HCT116 (cell line): ENCODE data around the gene OLFML2B. TPM values are rescaled to one million over a fixed set of nuclear protein-coding genes. Genes with fewer than 3 reads are reported as not detected.

Experiments used
- ATAC-seq: fragments of 200-7000 bp; cut with Tn5 transposase; 2 replicates; pipeline ENCODE4 v1.9.1; 2020; ENCODE audit warnings: mild to moderate bottlenecking, moderate library complexity
- BruUV-seq: library from RNA; stranded (reverse); fragments of 400-500 nt; replicated peaks from 2 replicates; lab custom pipeline; 2021; lab: Mats Ljungman, UMichigan
- CTCF ChIA-PET: fragments of 300-600 bp; sonication (Branson Sonifier 250); formaldehyde crosslinking; loops from one replicate; lab custom pipeline; 2021; ENCODE audit warnings: antibody characterized with exemption; lab: Charles Lee
- POLR2A ChIA-PET: fragments of 300-600, 350-600 bp; sonication (Branson Sonifier 250); formaldehyde crosslinking; loops from one replicate; lab custom pipeline; 2021; ENCODE audit warnings: antibody characterized with exemption; lab: Charles Lee
- RAD21 ChIA-PET, 2 experiments: fragments of 300-600 bp; sonication (Branson Sonifier 250); formaldehyde crosslinking; loops; one replicate each; lab custom pipeline; 2023; ENCODE audit warnings: low total read pairs in 2 of 2; ENCODE audit not compliant: uncharacterized antibody in 2 of 2, unreplicated experiment in 2 of 2, low non-redundant PET in 1 of 2; lab: Charles Lee
- DNase-seq: peaks from one replicate; pipeline ENCODE4 v3.0.0-alpha.2; 2010; ENCODE audit warnings: low read depth, low spot score
- H2AFZ ChIP-seq: fragments of 200-600 bp; shearing (Covaris generic), sonication (generic); 2 replicates; pipeline ENCODE4 v1.6.1; 2017; ENCODE audit warnings: low read depth, mixed run types, mixed read lengths, antibody characterized with exemption, low read length; ENCODE audit not compliant: poor library complexity, severe bottlenecking
- H3K27ac ChIP-seq: 2 replicates; pipeline ENCODE4 v1.5.1; 2012; ENCODE audit warnings: low read depth, low read length
- H3K27me3 ChIP-seq: fragments of 200-600 bp; sonication (generic); 2 replicates; pipeline ENCODE4 v1.6.1; 2016; ENCODE audit warnings: mixed run types, low read length, mixed read lengths; ENCODE audit not compliant: insufficient read depth
- H3K36me3 ChIP-seq, 2 experiments: fragments of 200-500 bp in 1 of 2; fragments of 200-600 bp in 1 of 2; sonication (Bioruptor generic) in 1 of 2; sonication (generic) in 1 of 2; 2 replicates each; pipeline versions ENCODE4 v1.5.1 to v1.6.1; 2014 to 2016; ENCODE audit warnings: low read length in 2 of 2, inconsistent platforms in 1 of 2, mixed read lengths in 1 of 2, mixed run types in 1 of 2; ENCODE audit not compliant: insufficient read depth in 2 of 2, control insufficient read depth in 1 of 2
- H3K4me1 ChIP-seq, 2 experiments: fragments of 200-600 bp in 1 of 2; sonication (generic) in 1 of 2; 2 replicates each; pipeline versions ENCODE4 v1.5.1 to v1.6.1; 2012 to 2017; ENCODE audit warnings: low read length in 2 of 2, inconsistent platforms in 1 of 2, mild to moderate bottlenecking in 1 of 2, mixed read lengths in 1 of 2, mixed run types in 1 of 2, moderate library complexity in 1 of 2; ENCODE audit not compliant: insufficient read depth in 2 of 2, control insufficient read depth in 1 of 2
- H3K4me2 ChIP-seq: fragments of 200-600 bp; sonication (generic); 2 replicates; pipeline ENCODE4 v1.6.1; 2017; ENCODE audit warnings: mixed run types, low read length, mixed read lengths
- H3K4me3 ChIP-seq, 2 experiments: fragments of 200-600 bp in 1 of 2; sonication (generic) in 1 of 2; replicated peaks in 1 of 2; 2 replicates each; pipeline ENCODE4 v1.5.1; 2011 to 2016; ENCODE audit warnings: low read length in 2 of 2, control low read depth in 1 of 2, low read depth in 1 of 2, mild to moderate bottlenecking in 1 of 2, mixed read lengths in 1 of 2, mixed run types in 1 of 2
- H3K79me2 ChIP-seq: fragments of 200-600 bp; sonication (generic); 2 replicates; pipeline ENCODE4 v1.6.1; 2017; ENCODE audit warnings: mild to moderate bottlenecking, mixed run types, low read length, moderate library complexity, mixed read lengths; ENCODE audit not compliant: insufficient read depth
- H3K9ac ChIP-seq: fragments of 200-600 bp; sonication (generic); 2 replicates; pipeline ENCODE4 v1.6.1; 2016; ENCODE audit warnings: low read length, mixed read lengths
- H3K9me2 ChIP-seq: fragments of 200-600 bp; sonication (generic), shearing (Covaris generic); 2 replicates; pipeline ENCODE4 v1.6.1; 2017; ENCODE audit warnings: mixed run types, mild to moderate bottlenecking, moderate library complexity; ENCODE audit not compliant: insufficient read depth
- H3K9me3 ChIP-seq, 2 experiments: fragments of 200-500 bp in 1 of 2; fragments of 200-600 bp in 1 of 2; sonication (Bioruptor generic) in 1 of 2; sonication (generic) in 1 of 2; 2 replicates each; pipeline ENCODE4 v1.6.1; 2014 to 2017; ENCODE audit warnings: low read length in 2 of 2, mixed read lengths in 2 of 2, inconsistent platforms in 1 of 2, low read depth in 1 of 2, mild to moderate bottlenecking in 1 of 2, mixed run types in 1 of 2, moderate library complexity in 1 of 2; ENCODE audit not compliant: control insufficient read depth in 1 of 2, insufficient read depth in 1 of 2
- H4K20me1 ChIP-seq: fragments of 200-600 bp; sonication (generic), shearing (Covaris generic); 2 replicates; pipeline ENCODE4 v1.6.1; 2017; ENCODE audit warnings: mixed run types, mild to moderate bottlenecking, moderate library complexity; ENCODE audit not compliant: insufficient read depth
- ATF3 ChIP-seq: IDR thresholded peaks from 2 replicates; pipeline ENCODE4 v1.6.1; 2012
- CBX3 ChIP-seq: IDR thresholded peaks from 2 replicates; pipeline ENCODE4 v1.6.1; 2012; ENCODE audit warnings: low read depth
- CEBPB ChIP-seq: IDR thresholded peaks from 2 replicates; pipeline ENCODE4 v1.6.1; 2012; ENCODE audit warnings: low read depth
- CTCF ChIP-seq, 3 experiments: fragments of 200-600 bp in 1 of 3; sonication (generic) in 1 of 3; IDR thresholded peaks in 2 of 3; conservative IDR thresholded peaks in 1 of 3; 2 replicates each; pipeline ENCODE4 v1.5.1; 2012 to 2017; ENCODE audit warnings: low read depth in 2 of 3, low read length in 2 of 3, antibody characterized with exemption in 1 of 3, borderline replicate concordance in 1 of 3, control low read depth in 1 of 3, mild to moderate bottlenecking in 1 of 3, mixed read lengths in 1 of 3, mixed run types in 1 of 3, moderate library complexity in 1 of 3; ENCODE audit not compliant: insufficient read depth in 1 of 3
- EGR1 ChIP-seq: IDR thresholded peaks from 2 replicates; pipeline ENCODE4 v1.6.1; 2012; ENCODE audit warnings: low read depth
- EZH2phosphoT487 ChIP-seq: fragments of 200-600 bp; IDR thresholded peaks from 2 replicates; pipeline ENCODE4 v1.6.1; 2018; ENCODE audit warnings: antibody characterized with exemption, borderline replicate concordance
- MAX ChIP-seq: IDR thresholded peaks from 2 replicates; pipeline ENCODE4 v1.6.1; 2012
- POLR2A ChIP-seq: IDR thresholded peaks from 2 replicates; pipeline ENCODE4 v1.7.0; 2011; ENCODE audit warnings: borderline replicate concordance; ENCODE audit not compliant: insufficient read depth, insufficient read length; ENCODE audit errors: extremely low read depth
- POLR2AphosphoS5 ChIP-seq: IDR thresholded peaks from 2 replicates; pipeline ENCODE4 v1.6.1; 2011; ENCODE audit warnings: mild to moderate bottlenecking, low read depth, low read length, moderate library complexity
- RAD21 ChIP-seq: IDR thresholded peaks from 2 replicates; pipeline ENCODE4 v1.6.1; 2012; ENCODE audit warnings: low read depth, mild to moderate bottlenecking
- REST ChIP-seq: IDR thresholded peaks from 2 replicates; pipeline ENCODE4 v1.6.1; 2012; ENCODE audit warnings: low read depth
- SIN3A ChIP-seq: IDR thresholded peaks from 2 replicates; pipeline ENCODE4 v1.6.1; 2012; ENCODE audit warnings: low read depth
- ZBTB33 ChIP-seq: IDR thresholded peaks from 2 replicates; pipeline ENCODE4 v1.6.1; 2011; ENCODE audit warnings: mild to moderate bottlenecking, low read length, moderate library complexity; ENCODE audit not compliant: insufficient replicate concordance; ENCODE audit errors: extremely low read depth
- ZNF274 ChIP-seq: fragments of 200-500 bp; sonication (Bioruptor generic); IDR thresholded peaks from 2 replicates; pipeline ENCODE4 v1.6.1; 2014; ENCODE audit warnings: mild to moderate bottlenecking, low read depth, low read length, inconsistent platforms
- intact Hi-C: fragments of 100-400 bp; cut with micrococcal nuclease; formaldehyde crosslinking; loops from 2 replicates; pipeline ENCODE4 v1.10.0; 2022
- total RNA-seq: library from RNA; stranded (reverse); gene quantifications from one replicate; pipeline ENCODE4 v1.2.1, GENCODE V29; 2021; ENCODE audit not compliant: unreplicated experiment

Gene OLFML2B
- total RNA-seq, 1 experiment from 2014 or later = 1.3 TPM

GRCh38 chr1:161987872-161988271, 35.8 kb downstream of the OLFML2B start:
- BruUV-seq = no TSS peak
- TF ChIP-seq POLR2A (no peak), CBX3 (no peak), EZH2phosphoT487 (no peak), ATF3 (no peak), CTCF (IDR thresholded peaks at IDR 0.05 in 2 of 3, conservative IDR thresholded peaks at IDR 0.05 in 1 of 3; ENCODE audit: borderline replicate concordance in 1 of 3, insufficient read depth in 1 of 3, low read depth in 2 of 3, low read length in 2 of 3) (no peak), EGR1 (no peak), CEBPB (no peak), RAD21 (no peak), POLR2AphosphoS5 (no peak), ZNF274 (no peak), REST (no peak), ZBTB33 (no peak), SIN3A (no peak), MAX (no peak)
- ChIA-PET CTCF (no interaction called here), POLR2A (no interaction called here), RAD21 (no interaction called here)
- no peak overlapping the region for H3K4me2 ChIP-seq
- no peak overlapping the region for H3K9ac ChIP-seq
- H3K79me2 ChIP-seq = no peaks in the 10 kb centered on the region
- peaks cover 0 to 8% of the 10 kb centered on the region in 2 experiments; a peak in 2 of 4 replicates for H3K9me3 ChIP-seq
- H3K4me1 ChIP-seq = no peaks in the 10 kb centered on the region
- H3K27ac ChIP-seq = no peak overlapping the region
- H2AFZ ChIP-seq = no peak overlapping the region
- H4K20me1 ChIP-seq = no peaks in the 10 kb centered on the region
- H3K36me3 ChIP-seq = no peaks in the 10 kb centered on the region
- DNase-seq (no peak), ATAC-seq (no peak)
- intact Hi-C loops = no loop called here
- H3K27me3 ChIP-seq = no peaks in the 10 kb centered on the region
- no peak overlapping the region for H3K4me3 ChIP-seq
- no peaks in the 10 kb centered on the region for H3K9me2 ChIP-seq
